ENCODE data around the gene CRYGB.
A peak's percentile ranks its signal among the peaks of the same experiment; 100 is the strongest.
"Not testable (repeated sequence)": the region's sequence is repeated elsewhere in the genome, so short reads cannot be mapped to it uniquely, and the experiment has no call there.

CRYGB gene

DNA sequence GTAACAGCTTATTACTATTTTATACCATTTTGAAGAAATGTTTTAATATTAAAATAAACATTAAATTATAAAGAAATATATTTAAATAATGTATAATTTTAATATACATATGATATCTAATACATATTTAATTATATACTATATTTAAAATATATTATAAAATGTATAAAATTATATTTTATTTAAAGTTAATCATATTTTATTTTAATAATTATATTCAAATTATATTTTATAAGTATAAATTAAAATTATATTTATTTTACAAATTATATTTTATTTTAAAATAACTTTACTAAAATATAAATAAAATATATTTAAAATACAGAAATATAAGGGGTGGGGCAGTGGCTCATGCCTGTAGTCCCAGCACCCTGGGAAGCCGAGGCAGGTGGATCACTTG is 23.7 kb downstream of the CRYGB start:
- no peaks in the 10 kb centered on the region for H3K79me1 ChIP-seq (ENCODE audit: low read length)
- no peak overlapping the region for H3K4me2 ChIP-seq (ENCODE audit: low read length)
- H3K23ac ChIP-seq (ENCODE audit: low read length) = no peak overlapping the region
- H2AK5ac ChIP-seq (ENCODE audit: low read length) = no peak overlapping the region
- no peak overlapping the region for H3K4ac ChIP-seq (ENCODE audit: low read depth, low read length)
- H3K36me3 ChIP-seq (ENCODE audit: control insufficient read depth in 1 of 2, insufficient read depth in 2 of 2, low read length in 2 of 2) = no peaks in the 10 kb centered on the region
- no peak overlapping the region for H2BK5ac ChIP-seq (ENCODE audit: low read depth, low read length, poor library complexity)
- H3K4me3 ChIP-seq (ENCODE audit: low read depth, low read length) = no peak overlapping the region
- no peaks in the 10 kb centered on the region for H3K79me2 ChIP-seq (ENCODE audit: control insufficient read depth, insufficient read depth, low read length, poor library complexity)
- H4K8ac ChIP-seq (ENCODE audit: low read depth, low read length) = no peak overlapping the region
- H2AFZ ChIP-seq (ENCODE audit: insufficient read depth, low read length, poor library complexity) = no peak overlapping the region
- H3K18ac ChIP-seq (ENCODE audit: low read length) = no peak overlapping the region
- H3K27ac ChIP-seq (ENCODE audit: low read depth, low read length) = no peak overlapping the region
- no peak overlapping the region for H3K9ac ChIP-seq (ENCODE audit: low read length)
- WGBS (ENCODE audit: extremely low coverage, insufficient coverage, insufficient read length) = no CpG with 5 or more reads among the region's 1 CpG
- no peak overlapping the region for H2BK12ac ChIP-seq (ENCODE audit: low read length)
- no peaks in the 10 kb centered on the region for H3K4me1 ChIP-seq (ENCODE audit: control insufficient read depth in 1 of 2, insufficient read depth in 2 of 2, low read length in 2 of 2)
- H3K27me3 ChIP-seq (ENCODE audit: insufficient read depth, low read length) = no peaks in the 10 kb centered on the region
- H2BK120ac ChIP-seq (ENCODE audit: insufficient read depth, low read length, poor library complexity) = no peak overlapping the region
- DNase-seq = no peak
- H3K14ac ChIP-seq (ENCODE audit: low read length) = no peak overlapping the region
- H3K9me3 ChIP-seq (ENCODE audit: insufficient read depth, low read depth, low read length) = no peaks in the 10 kb centered on the region
- no peak overlapping the region for H4K91ac ChIP-seq (ENCODE audit: low read depth, low read length)
- no peak overlapping the region for H4K12ac ChIP-seq (ENCODE audit: low read depth, low read length)

- Histone ChIP-seq H3K18ac (ENCODE audit: low read length) (no peak overlapping the region), H3K14ac (ENCODE audit: low read length) (no peak overlapping the region)
- no CpG with 5 or more reads among the region's 3 CpGs for WGBS (ENCODE audit: extremely low coverage, insufficient coverage, insufficient read length)
Observed at GRCh38 chr2:208118918-208119317, 27.0 kb downstream of the CRYGB start.

GRCh38 chr2:208117390-208117789 is 28.6 kb downstream of the CRYGB start:
- H3K79me1 ChIP-seq (ENCODE audit: low read length); H4K12ac ChIP-seq (ENCODE audit: low read depth, low read length); H3K9ac ChIP-seq (ENCODE audit: low read length); H3K27me3 ChIP-seq (ENCODE audit: insufficient read depth, low read length); H2BK12ac ChIP-seq (ENCODE audit: low read length); H3K4ac ChIP-seq (ENCODE audit: low read depth, low read length); H4K8ac ChIP-seq (ENCODE audit: low read depth, low read length); H2BK5ac ChIP-seq (ENCODE audit: low read depth, low read length, poor library complexity); H3K23ac ChIP-seq (ENCODE audit: low read length); H3K79me2 ChIP-seq (ENCODE audit: control insufficient read depth, insufficient read depth, low read length, poor library complexity); H3K14ac ChIP-seq (ENCODE audit: low read length); H3K4me3 ChIP-seq (ENCODE audit: low read depth, low read length); H2AFZ ChIP-seq (ENCODE audit: insufficient read depth, low read length, poor library complexity); H3K4me1 ChIP-seq (ENCODE audit: control insufficient read depth in 1 of 2, insufficient read depth in 2 of 2, low read length in 2 of 2); H3K36me3 ChIP-seq (ENCODE audit: control insufficient read depth in 1 of 2, insufficient read depth in 2 of 2, low read length in 2 of 2); H3K18ac ChIP-seq (ENCODE audit: low read length); H3K27ac ChIP-seq (ENCODE audit: low read depth, low read length); H3K9me3 ChIP-seq (ENCODE audit: insufficient read depth, low read depth, low read length); H4K91ac ChIP-seq (ENCODE audit: low read depth, low read length); H2AK5ac ChIP-seq (ENCODE audit: low read length); H3K4me2 ChIP-seq (ENCODE audit: low read length); H2BK120ac ChIP-seq (ENCODE audit: insufficient read depth, low read length, poor library complexity): not testable (repeated sequence)
- DNase-seq = peak in 1 of 2 donors; percentile 53
- no CpG with 5 or more reads among the region's 11 CpGs for WGBS (ENCODE audit: extremely low coverage, insufficient coverage, insufficient read length)

More at GRCh38 chr2:208118918-208119317, 27.0 kb downstream of the CRYGB start:
- no peaks in the 10 kb centered on the region for H3K36me3 ChIP-seq (ENCODE audit: control insufficient read depth in 1 of 2, insufficient read depth in 2 of 2, low read length in 2 of 2)
- H3K79me1 ChIP-seq (ENCODE audit: low read length) = peaks cover 2% of the 10 kb centered on the region
- no peak overlapping the region for H2AFZ ChIP-seq (ENCODE audit: insufficient read depth, low read length, poor library complexity)
- no peak overlapping the region for H3K23ac ChIP-seq (ENCODE audit: low read length)
- H3K27ac ChIP-seq (ENCODE audit: low read depth, low read length) = no peak overlapping the region
- H3K79me2 ChIP-seq (ENCODE audit: control insufficient read depth, insufficient read depth, low read length, poor library complexity) = no peaks in the 10 kb centered on the region
- no peak overlapping the region for H2BK12ac ChIP-seq (ENCODE audit: low read length)
- H2BK5ac ChIP-seq (ENCODE audit: low read depth, low read length, poor library complexity) = no peak overlapping the region
- H3K9me3 ChIP-seq (ENCODE audit: insufficient read depth, low read depth, low read length) = no peaks in the 10 kb centered on the region
- no peak for DNase-seq
- H3K4me3 ChIP-seq (ENCODE audit: low read depth, low read length) = no peak overlapping the region
- H4K8ac ChIP-seq (ENCODE audit: low read depth, low read length) = no peak overlapping the region
- no peak overlapping the region for H2BK120ac ChIP-seq (ENCODE audit: insufficient read depth, low read length, poor library complexity)
- H4K91ac ChIP-seq (ENCODE audit: low read depth, low read length) = no peak overlapping the region
- no peak overlapping the region for H3K4me2 ChIP-seq (ENCODE audit: low read length)
- no peak overlapping the region for H2AK5ac ChIP-seq (ENCODE audit: low read length)
- no peak overlapping the region for H3K4ac ChIP-seq (ENCODE audit: low read depth, low read length)
- no peaks in the 10 kb centered on the region for H3K4me1 ChIP-seq (ENCODE audit: control insufficient read depth in 1 of 2, insufficient read depth in 2 of 2, low read length in 2 of 2)
- no peak overlapping the region for H4K12ac ChIP-seq (ENCODE audit: low read depth, low read length)
- no peak overlapping the region for H3K9ac ChIP-seq (ENCODE audit: low read length)
- H3K27me3 ChIP-seq (ENCODE audit: insufficient read depth, low read length) = no peaks in the 10 kb centered on the region

GRCh38 chr2:208112969-208113368 is 33.0 kb downstream of the CRYGB start:
- H3K27me3 ChIP-seq (ENCODE audit: insufficient read depth, low read length) = no peaks in the 10 kb centered on the region
- no peak overlapping the region for H3K18ac ChIP-seq (ENCODE audit: low read length)
- no peak overlapping the region for H2AK5ac ChIP-seq (ENCODE audit: low read length)
- no peaks in the 10 kb centered on the region for H3K36me3 ChIP-seq (ENCODE audit: control insufficient read depth in 1 of 2, insufficient read depth in 2 of 2, low read length in 2 of 2)
- no peak overlapping the region for H3K4me2 ChIP-seq (ENCODE audit: low read length)
- no peak overlapping the region for H3K14ac ChIP-seq (ENCODE audit: low read length)
- peaks cover 6 to 7% of the 10 kb centered on the region in 2 experiments for H3K4me1 ChIP-seq (ENCODE audit: control insufficient read depth in 1 of 2, insufficient read depth in 2 of 2, low read length in 2 of 2)
- H2AFZ ChIP-seq (ENCODE audit: insufficient read depth, low read length, poor library complexity) = peak overlapping the region; percentile 76
- H2BK5ac ChIP-seq (ENCODE audit: low read depth, low read length, poor library complexity) = no peak overlapping the region
- H3K79me1 ChIP-seq (ENCODE audit: low read length) = peaks cover 2% of the 10 kb centered on the region
- peak in 1 of 2 donors; percentile 18 for DNase-seq
- H3K4ac ChIP-seq (ENCODE audit: low read depth, low read length) = no peak overlapping the region
- no peak overlapping the region for H4K91ac ChIP-seq (ENCODE audit: low read depth, low read length)
- no peak overlapping the region for H3K4me3 ChIP-seq (ENCODE audit: low read depth, low read length)
- no CpG with 5 or more reads among the region's 7 CpGs for WGBS (ENCODE audit: extremely low coverage, insufficient coverage, insufficient read length)
- no peaks in the 10 kb centered on the region for H3K9me3 ChIP-seq (ENCODE audit: insufficient read depth, low read depth, low read length)
- H3K23ac ChIP-seq (ENCODE audit: low read length) = no peak overlapping the region
- no peaks in the 10 kb centered on the region for H3K79me2 ChIP-seq (ENCODE audit: control insufficient read depth, insufficient read depth, low read length, poor library complexity)
- H2BK12ac ChIP-seq (ENCODE audit: low read length) = no peak overlapping the region
- H2BK120ac ChIP-seq (ENCODE audit: insufficient read depth, low read length, poor library complexity) = no peak overlapping the region
- no peak overlapping the region for H4K12ac ChIP-seq (ENCODE audit: low read depth, low read length)
- H3K27ac ChIP-seq (ENCODE audit: low read depth, low read length) = no peak overlapping the region
- no peak overlapping the region for H4K8ac ChIP-seq (ENCODE audit: low read depth, low read length)
- no peak overlapping the region for H3K9ac ChIP-seq (ENCODE audit: low read length)

Measured in trophoblast cell (in vitro differentiated cells and primary cell).